Subcutaneous adipose tissue (tissue), 4 donors: ENCODE data around the gene CCDC102B. TPM values are rescaled to one million over a fixed set of nuclear protein-coding genes. Genes with fewer than 3 reads are reported as not detected.

Experiments
- CTCF ChIP-seq: fragments of 450-650 bp; IDR thresholded peaks from one replicate; pipeline ENCODE4 v1.5.1; 2016; ENCODE audit warnings: low read depth, mild to moderate bottlenecking, control low read depth, antibody characterized with exemption, moderate library complexity
- total RNA-seq, 4 donors: library from RNA; depleted of rRNA; stranded (reverse); fragments of >200 nt; gene quantifications; one replicate each; pipeline ENCODE4 v1.1.0, GENCODE V29; 2016

The CCDC102B gene
- total RNA-seq, 4 donors from 2014 or later: 4.7 to 13.8 (median 12.6) TPM

GRCh38 chr18:68842951-68843350 lies 45.1 kb downstream of the CCDC102B start:
- no peak for TF ChIP-seq CTCF

GRCh38 chr18:68843473-68844089 lies 45.7 kb downstream of the CCDC102B start:
- no peak for TF ChIP-seq CTCF

GRCh38 chr18:68847219-68847837 lies 49.4 kb downstream of the CCDC102B start:
- no peak for TF ChIP-seq CTCF

- TF ChIP-seq CTCF: no peak
Observed at GRCh38 chr18:68848242-68848641, 50.4 kb downstream of the CCDC102B start.

- no peak for TF ChIP-seq CTCF
Observed at GRCh38 chr18:68854786-68855391, 57.0 kb downstream of the CCDC102B start.

- no peak for TF ChIP-seq CTCF
Observed at GRCh38 chr18:68855491-68855890, 57.6 kb downstream of the CCDC102B start.

GRCh38 chr18:68861365-68861764 lies 63.5 kb downstream of the CCDC102B start:
- no peak for TF ChIP-seq CTCF
